Measurements from ENCODE around the gene WNT2.
"Not testable (repeated sequence)": the region's sequence is repeated elsewhere in the genome, so short reads cannot be mapped to it uniquely, and the experiment has no call there.

The WNT2 gene

DNA sequence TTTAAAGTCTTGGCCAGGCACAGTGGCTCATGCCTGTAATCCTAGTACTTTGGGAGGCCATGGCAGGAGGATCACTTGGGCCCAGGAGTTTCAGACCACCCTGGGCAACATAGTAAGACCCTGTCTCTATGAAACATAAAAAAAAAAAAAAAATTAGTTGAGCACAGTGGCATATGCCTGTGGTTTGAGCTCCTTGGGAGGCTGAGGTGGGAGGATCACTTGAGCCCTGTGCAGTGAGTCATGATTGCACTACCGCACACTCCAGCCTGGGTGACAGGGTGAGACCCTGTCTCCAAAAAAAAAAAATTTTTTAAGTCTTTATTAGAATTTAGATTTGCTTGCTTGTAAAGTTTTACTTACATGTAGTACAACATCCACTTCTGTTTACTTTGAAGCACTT lies 14.0 kb downstream of the WNT2 start:
- DNase-seq (ENCODE audit: low read depth in 2 of 2) = no peak

DNA sequence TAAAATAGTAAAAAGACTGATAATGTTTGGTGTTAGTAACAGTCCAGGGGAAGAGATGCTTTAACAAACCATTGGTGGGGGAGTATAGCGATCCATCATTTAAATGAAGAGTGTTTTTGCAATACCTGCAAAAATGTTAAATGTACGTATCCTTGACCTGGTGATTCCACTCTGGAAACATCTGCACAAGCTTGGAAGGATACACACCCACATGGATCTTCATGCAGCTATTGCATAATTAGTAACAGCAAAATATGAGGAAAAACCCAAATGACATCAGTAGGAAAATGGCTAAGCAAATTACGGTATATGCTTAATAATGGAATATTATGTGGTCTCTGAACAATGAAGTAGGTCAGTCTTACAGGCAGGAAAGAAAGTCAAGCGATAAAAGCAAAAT lies 20.5 kb downstream of the WNT2 start:
- DNase-seq (ENCODE audit: low read depth in 2 of 2) = no peak

DNA sequence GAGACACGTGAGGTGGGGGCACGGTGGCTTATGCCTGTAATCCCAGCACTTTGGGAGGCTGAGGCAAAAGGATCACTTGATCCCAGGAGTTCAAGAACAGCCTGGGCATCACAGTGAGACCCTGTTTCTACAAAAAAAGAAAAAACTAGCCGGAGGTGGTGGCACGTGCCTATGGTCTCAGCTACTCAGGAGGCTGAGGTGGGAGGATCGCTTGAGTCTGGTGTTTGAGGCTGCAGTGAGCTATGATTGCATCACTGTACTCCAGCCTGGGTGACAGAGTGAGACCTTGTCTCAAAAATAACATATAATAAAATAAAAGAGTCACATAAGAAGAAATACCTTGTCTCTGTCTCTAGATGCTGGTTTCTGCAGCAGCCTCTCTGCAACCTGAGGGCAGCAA lies 22.4 kb downstream of the WNT2 start:
- DNase-seq (ENCODE audit: low read depth in 2 of 2) = not testable (repeated sequence)

DNA sequence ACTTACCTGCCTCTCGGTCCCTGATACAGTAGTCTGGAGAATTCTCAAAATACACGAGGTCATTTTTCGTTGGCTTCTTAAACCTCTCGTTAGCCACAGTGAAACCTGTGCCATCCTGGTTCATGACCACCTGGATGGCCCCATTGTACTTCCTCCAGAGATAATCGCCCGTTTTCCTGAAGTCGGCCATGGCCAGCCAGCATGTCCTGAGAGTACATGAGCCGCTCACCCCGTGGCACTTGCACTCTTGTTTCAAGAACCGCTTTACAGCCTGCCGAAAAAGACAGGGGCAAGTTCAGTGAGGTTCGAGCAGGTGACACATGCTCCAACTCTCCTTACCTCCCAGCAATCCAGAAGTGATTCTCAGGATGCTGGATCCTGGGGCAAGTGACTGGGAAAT lies 25.3 kb downstream of the WNT2 start:
- no peak for DNase-seq (ENCODE audit: low read depth in 2 of 2)

DNA sequence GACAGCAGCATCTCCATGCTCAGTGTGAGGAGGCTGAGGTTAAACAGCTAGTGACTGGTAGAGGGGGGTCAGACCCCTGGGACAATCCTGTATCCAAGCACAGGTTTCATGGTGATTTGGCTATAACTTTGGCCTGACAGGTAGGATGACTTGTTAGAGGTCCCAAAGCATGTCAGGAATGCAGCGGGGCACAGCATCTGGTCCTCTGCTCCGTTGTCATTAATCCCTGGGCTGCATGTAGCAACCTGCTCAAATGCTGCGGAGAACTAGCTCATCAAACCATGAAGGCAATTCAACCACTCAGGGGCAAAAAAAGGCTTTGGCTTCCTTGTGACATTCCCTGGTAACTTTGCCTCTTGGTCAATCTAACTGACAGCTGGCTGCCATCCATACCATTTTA lies 26.8 kb downstream of the WNT2 start:
- DNase-seq (ENCODE audit: low read depth in 2 of 2) = no peak

DNA sequence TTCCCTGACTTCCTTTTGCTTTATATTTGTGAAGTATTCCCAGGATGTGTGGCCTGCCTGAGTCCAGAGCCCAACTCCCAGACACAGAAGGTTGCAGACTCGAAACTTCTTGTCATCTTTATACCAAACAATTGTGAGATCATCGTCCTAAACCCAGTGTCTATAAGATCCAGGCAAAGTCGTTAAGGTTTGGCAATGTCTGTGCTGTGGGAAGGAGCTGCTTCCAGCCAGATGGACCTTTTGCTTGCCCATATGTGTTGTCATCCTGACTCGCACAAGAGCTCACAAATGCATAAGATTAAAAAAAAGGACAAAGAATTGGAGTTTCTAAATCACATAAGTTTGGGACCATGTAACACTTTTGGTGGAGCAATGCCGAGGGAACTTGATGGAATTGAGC lies 37.0 kb downstream of the WNT2 start:
- no peak for DNase-seq (ENCODE audit: low read depth in 2 of 2)

DNA sequence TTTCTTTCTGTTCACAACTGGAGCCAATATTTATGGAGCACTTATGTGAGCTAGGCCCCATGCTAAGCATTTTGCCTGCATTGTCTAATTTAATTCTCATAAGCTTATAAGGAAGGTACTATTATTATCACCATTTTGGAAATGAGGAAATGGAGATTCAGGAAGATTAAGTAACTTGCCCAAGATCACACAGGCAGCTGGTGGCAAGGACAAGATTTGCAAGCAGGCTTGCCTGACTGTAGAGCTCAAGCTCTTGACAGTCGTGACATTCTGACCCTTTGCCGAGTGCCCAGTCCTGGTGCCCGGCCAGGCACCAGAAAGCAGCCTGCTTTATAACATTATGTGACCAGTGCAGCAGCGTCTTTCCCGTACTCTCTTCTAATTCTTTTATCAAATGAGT lies 38.2 kb downstream of the WNT2 start:
- DNase-seq (ENCODE audit: low read depth in 2 of 2) = no peak

DNA sequence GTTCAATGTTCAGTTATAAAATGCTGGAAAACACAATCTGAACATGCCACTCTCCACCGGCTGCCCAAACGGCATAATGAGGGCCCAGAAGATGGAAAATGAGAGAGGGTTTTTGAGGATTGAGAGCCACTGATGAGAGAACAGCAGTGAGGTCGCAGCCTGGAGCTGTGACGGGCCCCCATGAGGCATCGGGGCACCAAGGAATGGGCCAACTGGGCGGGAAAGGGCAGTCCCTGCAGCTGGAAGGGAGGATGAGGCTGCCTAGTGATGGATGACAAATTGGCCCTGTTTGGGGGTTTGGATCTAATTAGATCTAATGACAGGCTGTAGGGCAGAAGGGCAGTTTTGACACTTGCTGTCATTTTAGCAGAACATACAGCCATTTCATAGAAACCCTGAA lies 39.1 kb downstream of the WNT2 start:
- no peak for DNase-seq (ENCODE audit: low read depth in 2 of 2)

DNA sequence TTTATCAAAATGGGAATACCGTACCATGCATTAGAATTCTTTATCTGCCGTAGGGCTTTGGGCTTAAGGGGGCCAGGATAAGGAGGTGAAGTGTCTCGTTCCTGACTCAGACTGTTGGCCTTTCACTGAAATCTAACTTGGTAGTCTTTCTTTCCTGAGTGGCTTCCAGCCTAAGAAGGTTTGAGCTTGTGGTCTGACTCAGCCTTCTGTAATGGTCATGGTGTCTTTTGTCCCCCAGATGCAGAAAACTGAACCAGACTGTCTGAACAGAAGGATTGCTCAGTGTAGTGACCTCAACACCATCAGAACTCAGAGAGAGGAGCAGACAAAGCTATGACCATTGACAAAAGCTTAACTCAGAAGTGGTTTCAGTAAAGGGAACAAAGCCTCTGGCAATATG lies 39.5 kb downstream of the WNT2 start:
- DNase-seq (ENCODE audit: low read depth in 2 of 2) = no peak

DNA sequence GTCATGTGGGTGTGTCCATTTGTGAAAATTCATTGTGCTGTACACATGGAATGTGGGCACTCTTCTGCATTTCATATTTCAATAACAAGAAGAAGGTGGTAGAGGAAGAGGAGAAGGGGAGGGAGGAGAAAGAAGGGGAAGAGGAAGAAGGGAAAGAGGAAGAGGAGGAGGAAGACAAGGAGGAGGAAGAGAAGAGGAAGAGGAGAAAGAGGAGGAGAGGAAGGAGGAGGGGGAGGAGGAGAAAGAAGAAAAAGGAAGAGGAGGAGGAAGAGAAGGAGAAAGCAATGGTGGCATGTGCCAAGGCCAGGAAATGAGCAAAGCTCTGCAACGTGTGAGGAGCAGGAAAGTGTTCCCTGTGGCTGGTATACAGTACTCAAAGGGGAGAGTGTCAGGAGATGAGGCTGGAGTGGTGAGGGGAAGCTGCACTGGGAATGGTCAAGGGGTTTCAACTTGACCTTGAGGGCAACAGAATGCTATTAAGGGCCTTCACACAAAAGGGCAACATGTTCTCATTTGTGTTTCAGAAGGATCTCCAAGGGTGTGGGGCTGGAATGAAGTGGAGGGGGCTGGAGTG lies 40.5 kb downstream of the WNT2 start:
- DNase-seq (ENCODE audit: low read depth in 2 of 2) = no peak

DNA sequence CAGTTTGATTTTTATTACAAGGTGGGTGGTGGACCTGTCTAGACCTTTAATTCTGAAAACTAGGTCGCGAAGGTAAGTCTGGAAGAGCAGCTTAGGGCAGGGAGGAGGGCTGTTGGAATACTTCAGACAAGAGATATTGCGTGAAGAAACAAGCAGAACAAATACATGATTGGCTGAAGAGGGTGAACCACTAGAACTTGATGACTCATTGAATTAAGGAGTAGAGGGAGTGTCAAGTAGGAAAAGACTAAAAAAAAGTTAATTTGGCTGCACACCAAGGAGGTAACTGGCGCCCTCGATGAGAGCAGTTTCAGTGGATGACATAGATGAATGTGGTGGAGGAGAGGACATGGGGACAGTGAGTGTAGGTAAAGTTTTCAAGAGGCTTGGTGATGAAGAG lies 41.3 kb downstream of the WNT2 start:
- no peak for DNase-seq (ENCODE audit: low read depth in 2 of 2)

DNA sequence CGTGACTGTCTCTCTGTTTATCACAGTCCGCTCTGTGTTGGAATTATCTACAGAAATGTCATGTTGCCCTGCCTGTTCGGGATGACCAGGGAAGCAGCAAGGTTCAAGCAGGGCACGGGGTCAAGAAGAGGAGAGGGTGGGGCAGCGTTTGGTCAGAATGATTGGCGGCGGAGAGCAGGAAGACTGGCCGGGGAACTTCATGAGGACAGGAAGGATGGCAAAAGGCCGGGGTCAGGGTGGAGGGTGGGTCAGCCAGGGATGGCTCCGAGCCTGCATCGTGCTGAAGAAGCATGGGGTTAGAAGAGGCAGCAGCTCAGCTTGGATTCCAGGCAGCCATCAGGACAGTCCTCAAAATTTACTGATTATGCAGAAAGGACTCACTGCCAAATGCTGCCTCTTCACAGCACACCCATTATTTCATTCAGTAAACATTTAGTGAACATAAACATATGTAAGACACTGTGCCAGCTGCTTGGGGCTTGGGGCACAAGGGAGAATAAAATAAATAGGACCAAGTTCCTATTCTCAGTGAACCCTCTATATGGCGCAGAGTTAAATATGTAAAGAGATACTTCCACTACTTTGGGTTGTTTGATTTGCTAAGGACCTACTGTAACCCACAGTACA lies 42.8 kb downstream of the WNT2 start:
- DNase-seq (ENCODE audit: low read depth in 2 of 2) = no peak

DNA sequence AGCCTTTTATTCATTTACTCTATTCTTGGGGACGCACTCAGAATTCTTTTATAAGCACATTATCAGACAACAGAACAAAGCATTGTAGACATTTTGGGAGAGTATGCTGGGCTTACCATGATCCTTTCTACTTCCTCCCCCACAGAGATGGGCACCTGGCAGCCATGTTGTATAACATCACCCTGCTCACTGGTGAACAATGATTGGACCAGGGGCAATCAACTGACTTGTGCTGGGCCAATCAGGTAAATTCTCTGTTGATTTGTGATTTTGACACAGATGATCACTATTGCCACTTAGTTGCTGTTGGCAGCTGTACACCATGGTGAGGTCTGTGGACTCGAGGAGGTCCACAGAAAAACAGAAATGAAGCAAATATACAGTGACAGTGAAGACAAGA lies 43.7 kb downstream of the WNT2 start:
- DNase-seq (ENCODE audit: low read depth in 2 of 2) = no peak

DNA sequence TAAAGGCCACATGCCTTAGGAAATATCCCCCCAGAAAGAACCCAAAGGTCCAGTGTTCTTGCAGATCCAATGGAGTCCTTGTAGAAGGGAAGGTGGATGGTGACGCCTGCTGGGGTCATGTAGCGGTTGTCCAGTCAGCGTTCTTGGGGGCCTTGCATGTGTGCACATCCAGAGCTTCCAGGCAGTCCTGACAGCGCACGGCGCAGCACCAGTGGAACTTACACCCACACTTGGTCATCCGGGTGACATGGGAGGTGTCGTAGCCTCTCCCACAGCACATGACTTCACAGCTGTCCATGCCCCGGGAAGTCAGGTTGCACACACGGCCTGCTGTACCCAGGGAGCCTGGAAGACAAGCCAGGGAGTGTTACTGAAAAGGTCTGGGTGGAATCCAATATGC lies 44.8 kb downstream of the WNT2 start:
- no peak for DNase-seq (ENCODE audit: low read depth in 2 of 2)

DNA sequence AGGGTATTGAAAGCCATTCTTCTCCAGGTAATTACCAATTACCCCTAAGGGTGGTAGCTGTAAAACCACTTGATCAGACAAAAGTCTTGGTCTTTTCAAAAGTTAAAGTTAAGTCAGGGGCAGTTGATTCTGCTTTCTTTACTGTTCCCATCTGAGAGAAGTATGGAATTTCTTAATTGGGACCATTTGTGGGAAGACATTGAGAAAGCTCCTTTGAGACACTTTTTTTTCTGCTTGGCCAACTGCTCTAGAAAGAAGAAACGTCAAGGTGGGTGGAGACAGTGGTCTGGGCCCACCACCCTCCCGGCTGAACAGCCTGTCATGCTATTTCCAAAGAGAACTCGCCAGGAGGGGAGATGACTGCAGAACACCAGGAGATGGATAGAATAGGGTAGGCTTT lies 45.3 kb downstream of the WNT2 start:
- no peak for DNase-seq (ENCODE audit: low read depth in 2 of 2)

DNA sequence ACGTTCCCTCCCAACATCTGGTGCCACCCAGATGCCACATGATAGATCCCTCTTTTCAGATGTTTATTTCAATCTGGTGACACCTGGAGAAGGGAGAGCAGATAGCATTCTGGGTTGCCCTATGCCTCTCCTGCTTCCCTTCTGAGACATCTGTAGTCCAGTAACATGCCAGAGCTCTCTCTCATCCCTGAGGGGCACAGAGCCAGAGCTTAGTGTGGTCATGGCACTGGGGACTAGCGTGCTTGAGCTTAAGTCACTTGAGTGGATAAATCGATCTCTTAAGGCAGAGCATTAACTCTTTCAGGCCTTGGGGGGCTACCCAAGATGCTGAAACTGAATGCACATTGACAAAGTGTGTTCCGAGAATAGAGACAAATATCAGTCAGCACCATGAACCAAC lies 47.9 kb downstream of the WNT2 start:
- no peak for DNase-seq (ENCODE audit: low read depth in 2 of 2)

DNA sequence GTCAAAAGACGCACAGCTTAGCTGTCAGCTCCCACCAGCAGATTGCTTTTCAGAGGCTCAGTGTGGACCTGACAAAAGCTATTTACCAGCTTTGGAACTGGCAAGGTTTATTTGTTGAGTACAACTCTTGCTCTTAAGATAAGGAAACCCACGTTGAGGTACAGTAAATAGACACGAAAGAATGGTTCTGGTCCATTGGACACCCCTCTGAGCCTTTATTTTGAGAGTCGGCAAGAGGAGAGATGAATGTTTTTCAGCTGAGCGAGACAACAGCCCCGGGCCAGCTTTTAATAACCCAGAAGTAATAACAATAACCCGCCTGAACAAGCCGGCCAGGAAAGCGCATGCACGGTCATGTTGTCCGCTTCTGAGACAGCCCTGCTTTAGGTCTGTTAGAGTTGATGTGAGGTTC lies 49.0 kb downstream of the WNT2 start:
- no peak for DNase-seq (ENCODE audit: low read depth in 2 of 2)

DNA sequence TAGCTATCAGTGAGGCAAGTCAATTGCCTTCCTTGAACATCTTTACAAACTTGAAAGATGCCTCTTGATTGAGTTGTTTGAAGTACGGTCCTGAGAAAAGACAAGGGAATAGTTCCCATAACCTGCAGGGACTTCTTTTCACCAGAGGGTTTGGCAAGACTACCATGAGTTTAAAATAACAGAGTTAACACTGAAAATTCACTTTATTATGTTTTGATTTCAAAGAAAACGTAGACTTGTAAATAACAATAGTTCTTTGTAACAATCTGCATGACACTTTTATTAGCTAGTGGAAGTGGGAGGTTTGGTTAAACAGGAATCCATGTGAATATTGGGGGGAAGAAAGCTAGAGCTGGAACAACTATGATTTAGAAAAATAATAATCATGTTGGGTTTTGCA lies 49.5 kb downstream of the WNT2 start:
- DNase-seq (ENCODE audit: low read depth in 2 of 2) = no peak

DNA sequence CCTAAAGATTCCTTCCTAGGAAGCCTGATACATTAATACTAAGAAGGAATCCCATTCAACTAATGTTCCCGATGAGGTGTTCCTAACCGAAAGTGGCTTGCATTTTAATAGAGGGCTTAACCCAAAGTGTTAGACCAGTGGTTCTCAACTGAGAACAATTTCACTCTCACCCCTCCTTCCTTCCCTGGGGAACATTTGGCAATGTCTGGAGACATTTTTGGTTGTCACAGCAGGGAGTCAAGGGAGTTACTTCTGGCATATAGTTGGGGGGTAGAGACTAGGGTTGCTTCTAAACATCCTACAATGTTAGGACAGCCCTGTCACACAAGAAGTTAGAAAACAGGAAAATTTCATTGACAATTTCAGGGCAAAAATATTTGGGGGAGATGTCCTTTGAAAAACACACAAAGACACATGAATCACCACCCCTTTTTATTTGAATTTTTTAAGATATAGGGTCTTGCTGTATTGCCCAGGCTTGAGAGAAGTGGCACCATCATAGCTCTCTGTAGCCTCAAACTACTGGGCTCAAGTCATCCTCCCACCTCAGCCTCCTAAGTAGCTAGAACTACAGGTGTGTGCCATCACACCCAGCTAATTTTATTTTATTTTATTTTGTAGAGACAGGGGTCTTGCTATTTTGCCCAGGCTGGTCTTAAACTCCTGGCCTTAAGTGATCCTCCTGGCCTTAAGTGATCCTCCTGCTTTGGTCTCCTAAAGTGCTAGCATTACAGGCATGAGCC lies 50.7 kb downstream of the WNT2 start:
- DNase-seq (ENCODE audit: low read depth in 2 of 2) = no peak

DNA sequence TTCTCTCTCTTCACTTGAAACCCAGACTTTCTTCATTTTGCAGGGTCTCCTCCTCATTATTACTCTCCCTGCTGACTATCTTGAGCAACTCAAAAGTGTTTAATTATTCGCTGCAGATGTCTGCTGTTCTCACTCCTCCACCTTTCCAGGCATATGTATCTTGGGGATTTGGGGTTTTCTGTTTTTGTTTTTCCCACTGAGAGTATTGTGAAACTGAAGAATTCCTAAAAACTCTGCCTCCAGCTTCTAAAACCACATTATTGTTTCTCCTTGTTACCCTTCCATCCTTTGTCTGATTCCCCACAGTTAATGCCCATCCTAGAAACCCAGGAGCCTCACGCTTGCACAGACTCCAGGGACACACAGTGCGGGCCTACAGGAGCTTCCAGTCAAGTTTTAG lies 51.3 kb downstream of the WNT2 start:
- DNase-seq (ENCODE audit: low read depth in 2 of 2) = no peak

DNA sequence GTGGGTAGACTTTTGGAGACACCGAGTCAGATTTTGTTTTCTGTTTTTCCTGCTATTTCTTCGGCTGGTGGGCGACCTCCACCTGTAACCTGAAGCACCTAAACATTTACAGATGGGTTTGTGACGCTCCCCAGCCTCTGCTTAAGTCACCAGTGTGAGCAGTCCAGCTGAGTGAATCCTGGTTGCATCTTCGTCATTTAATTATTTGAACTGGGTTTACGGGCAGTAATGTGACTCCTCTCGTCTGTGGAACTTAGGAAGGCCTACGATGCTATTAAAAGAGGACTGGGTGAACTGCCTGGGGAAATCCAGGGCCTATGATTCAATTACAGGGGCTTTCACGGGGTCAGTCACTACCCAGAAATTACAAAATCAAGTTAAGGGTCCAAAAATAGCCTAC lies 52.5 kb downstream of the WNT2 start:
- DNase-seq (ENCODE audit: low read depth in 2 of 2) = no peak

DNA sequence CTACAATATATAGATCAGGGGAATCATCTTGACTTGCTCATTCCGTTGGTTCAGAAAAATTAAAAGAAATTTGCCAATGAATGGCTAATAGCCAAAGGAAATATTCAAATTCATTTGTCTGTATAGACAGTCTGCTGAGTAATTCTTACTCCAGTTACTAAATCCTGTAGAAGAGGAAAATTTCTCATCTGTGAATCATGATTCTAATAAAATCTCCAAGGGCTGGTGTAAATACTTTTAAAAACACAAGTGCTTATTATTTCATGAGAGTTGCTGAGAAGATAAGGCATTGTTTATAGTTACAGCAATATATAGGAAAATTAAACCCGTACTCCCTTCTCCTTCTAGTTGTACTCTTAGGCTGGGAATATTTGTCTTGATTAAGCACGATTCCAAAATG lies 53.0 kb downstream of the WNT2 start:
- no peak for DNase-seq (ENCODE audit: low read depth in 2 of 2)

DNA sequence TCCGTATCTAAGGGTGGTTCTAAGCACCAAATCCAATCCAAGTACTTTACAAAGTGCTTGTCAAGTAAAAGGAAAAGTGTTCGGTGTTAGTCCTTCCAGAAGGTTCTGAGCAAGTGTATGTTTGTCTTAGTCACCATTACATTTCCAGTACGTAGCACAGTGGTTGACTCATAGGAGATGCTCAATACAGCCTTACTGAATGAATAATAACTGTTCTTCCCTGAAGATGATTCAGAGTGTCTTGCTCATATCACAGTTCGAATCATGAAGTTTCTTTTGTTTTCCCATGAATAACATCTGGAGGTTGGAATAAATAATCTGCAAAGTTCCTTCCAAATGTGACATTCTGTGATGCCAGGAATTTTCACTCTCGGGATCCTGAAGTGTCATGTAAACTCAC lies 53.4 kb downstream of the WNT2 start:
- no peak for DNase-seq (ENCODE audit: low read depth in 2 of 2)

DNA sequence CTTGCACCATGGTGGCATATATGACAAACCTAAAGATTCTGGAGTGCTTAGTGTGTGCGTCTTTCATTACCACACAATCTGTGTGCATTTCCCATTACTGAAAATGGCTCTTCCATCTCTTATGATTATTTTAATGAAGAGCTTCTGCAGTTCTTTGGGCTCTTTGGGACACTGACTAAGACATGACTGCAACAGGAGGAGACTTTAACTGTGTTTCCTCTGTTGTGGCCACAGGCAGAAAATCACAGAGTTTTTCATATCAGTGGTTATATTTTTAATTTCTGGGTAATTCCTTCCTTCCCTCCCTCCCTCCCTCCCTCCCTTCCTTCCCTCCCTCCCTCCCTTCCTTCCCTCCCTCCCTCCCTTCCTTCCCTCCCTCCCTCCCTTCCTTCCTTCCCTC lies 58.1 kb downstream of the WNT2 start:
- no peak for DNase-seq (ENCODE audit: low read depth in 2 of 2)

Data from stimulated activated CD8-positive, alpha-beta memory T cell treated with anti-CD3 and anti-CD28 coated beads, Interleukin-15, amount 100 ng/mL, for 4 hours (primary cell).